COLO829 (cell line): Measurements from ENCODE around the gene SH3BP5L.

ENCODE experiments used
- DNase-seq: peaks from one replicate; pipeline ENCODE4 v3.0.0; 2012; ENCODE audit warnings: low spot score

The SH3BP5L gene

DNA sequence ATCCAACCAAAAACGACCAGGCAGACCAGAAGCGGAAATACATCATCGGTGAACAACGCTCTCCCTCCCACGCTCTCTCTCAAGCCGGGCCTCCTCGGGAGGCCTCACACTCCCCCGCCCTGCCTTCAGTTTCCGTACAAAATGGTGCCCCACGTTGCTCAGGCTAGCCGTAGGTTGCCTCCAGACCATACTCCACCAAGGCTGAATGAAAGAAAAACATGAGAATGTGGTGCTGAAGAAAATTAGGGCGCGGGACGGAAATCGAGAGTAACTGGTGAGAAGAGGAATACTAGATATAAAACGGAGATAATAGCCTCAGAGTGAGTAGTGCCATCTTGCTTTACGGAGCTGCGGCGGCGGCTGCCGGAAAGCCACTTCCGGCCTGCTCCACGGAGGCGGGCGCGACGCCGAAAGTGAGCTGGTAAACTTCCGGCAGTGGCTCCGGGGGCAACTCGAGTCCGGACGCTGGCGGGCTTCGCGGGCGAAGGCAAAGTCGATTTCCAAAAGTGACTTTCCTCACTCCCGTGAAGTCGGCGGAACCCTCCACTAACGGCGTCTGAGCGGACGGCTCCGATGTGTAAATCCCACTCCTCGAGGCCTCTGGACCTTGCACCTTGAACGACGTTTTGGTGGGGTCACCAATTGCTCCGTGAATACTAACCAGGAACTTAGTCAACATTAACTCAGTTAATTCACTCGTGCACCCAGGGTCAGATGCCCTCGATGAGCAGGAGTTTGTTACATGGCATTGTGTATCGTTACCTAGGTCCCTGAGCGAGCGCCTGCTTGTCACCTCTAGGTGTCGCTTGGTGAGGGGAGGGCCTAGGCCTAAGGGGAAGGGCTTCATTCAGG is at the start of gene SH3BP5L:
Gene SH3BP5L (minus strand): TSS at position 7 of the 852 bp plus-strand sequence. CDS start 980 bp downstream, outside the sequence.
- DNase-seq, result peak; percentile 100

DNA sequence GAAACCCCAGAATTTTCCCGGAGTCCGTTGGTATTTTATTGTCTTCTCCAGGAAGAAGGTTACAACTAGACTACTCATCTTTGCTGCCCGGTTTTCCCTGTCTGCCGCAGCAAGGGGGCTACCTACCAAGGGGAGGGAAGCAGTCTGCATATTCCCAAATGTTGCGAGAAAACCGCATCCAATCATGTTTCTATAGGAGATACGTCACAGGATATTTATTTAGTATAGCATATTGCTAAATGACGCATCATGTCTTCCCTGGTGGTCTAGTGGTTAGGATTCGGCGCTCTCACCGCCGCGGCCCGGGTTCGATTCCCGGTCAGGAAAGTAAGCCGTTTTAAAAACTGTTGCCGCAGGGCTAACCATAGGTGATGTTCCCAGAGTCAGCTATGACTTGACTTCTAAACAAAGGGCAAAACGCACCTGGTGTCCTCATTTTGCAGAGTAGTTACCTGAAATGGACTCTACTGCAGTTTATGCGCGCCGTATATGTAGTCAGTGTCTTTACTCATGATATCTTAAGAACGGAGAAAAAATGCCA is 48.3 kb upstream of the SH3BP5L start:
- peak; percentile 92 for DNase-seq

DNA sequence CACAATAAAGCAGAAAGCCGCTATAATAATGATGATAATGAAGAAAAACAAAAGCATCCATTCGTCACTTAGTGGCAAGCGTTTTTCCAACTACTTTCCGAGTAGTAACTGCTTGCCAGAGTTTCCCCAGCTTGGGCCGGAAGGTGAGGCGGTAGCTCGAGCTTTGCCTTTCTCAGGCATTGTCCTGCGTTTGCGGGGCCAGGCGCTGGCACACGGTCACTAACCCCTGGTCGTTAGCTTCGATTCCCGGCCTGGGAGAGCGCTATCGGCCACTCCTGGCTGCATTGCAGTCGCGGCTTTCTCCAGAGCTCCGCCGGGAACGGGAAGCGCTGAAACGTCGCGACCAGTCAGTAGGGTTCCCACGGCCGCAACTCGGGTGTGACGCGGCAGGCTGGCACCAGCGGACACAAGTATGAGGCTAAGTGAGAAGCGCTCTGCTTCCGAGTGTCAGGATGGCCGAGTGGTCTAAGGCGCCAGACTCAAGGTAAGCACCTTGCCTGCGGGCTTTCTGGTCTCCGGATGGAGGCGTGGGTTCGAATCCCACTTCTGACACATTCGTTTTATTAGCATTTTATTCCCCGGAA is 47.8 kb upstream of the SH3BP5L start:
- peak; percentile 96 for DNase-seq

DNA sequence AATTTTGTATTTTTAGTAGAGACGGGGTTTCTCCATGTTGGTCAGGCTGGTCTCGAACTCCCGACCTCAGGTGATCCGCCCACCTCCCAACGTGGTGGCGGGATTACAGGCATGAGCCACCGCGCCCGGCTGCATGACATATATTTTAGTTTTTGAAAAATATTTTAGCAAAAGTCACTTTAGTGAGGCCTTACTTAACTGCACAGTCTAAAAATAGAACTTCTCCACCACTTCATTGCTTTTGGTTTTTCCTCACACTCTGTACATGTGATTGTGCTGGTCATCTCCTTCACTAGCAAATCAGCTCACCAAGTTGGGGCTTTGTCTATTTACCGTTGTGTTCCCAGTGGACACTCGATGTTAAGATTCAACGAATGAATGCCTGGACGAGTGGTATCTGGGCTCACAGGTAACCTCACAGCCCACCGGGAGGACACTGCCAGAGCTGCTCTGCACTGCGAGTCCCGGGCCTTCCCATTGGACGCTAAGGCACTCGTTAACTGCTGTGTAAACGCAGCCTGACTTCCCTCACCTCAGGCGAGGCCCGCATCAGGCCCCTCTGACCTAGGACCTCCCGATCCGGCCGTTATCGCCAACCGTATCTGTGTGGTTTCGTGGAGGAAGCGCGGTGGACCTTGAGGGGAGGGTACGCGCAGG is 47.2 kb upstream of the SH3BP5L start:
- DNase-seq, result peak; percentile 58

DNA sequence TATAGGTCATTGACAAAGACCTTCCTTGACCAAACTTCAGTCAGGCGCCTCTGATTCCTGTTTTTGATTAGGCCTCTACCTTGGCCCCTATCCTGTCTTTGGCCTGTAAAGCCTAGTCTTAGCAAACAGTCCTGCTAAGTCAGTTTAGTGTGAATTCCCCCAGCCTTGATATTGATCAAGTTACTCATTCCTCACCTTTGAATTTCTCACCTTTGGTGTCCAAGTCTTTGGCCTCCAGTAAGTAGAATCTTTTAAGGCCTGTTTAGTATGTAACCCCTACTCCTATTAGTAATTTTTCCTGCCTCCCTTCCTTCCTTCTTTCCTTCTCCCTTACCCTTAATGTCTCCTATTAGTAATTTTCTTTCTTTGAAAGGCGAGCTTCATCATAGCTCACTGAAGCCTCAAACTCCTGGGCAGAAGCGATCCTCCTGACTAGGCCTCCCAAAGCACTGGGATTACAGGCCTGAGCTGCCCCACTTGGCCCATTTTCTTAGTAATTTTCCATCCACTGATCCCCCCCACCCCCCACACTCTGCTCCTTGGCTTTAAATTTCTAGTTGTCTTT is 46.2 kb upstream of the SH3BP5L start:
- no peak for DNase-seq

DNA sequence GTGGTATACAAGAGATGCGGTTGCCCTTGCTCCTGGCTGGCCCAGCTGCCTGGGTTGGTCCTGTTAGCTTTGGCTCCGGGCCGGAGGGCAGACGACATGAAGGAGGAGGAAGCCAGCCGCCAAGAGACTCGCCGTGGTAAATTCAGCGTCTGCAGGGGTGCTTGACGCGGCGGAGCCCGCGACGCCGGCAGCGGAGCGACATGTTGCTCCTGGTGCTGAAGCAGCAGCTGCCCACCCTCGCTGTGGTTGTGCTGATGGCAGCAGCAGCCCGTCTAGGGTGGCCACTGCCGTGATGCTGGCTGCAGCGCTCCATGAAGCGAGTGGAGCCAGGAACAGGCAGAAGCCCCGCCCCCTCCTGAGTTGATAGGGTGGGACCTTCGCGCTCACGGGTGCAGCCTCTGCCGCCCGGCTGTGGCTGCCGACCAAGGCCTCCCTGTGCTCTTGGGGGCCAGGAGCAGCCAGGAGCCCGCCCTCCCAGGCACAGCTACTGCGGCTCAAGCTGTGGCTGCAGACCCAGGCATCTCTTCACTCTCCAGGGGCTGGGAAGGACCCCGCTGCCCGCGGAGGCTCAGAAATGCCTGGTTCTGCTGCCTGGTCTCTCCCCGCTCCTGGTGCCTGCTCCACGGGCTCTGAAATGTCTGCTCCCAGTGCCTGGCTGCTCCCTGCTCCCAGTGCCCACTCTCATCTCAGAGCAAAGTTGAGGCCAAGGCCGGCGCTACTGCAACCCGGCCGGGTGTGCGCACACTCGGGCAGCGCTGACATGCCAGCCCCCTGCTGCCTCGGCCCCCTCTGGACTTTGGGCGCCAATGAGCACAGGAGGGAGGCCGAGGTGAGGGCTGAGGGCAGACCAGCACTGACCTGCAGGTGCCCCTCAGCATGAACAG is 37.5 kb upstream of the SH3BP5L start:
- no peak for DNase-seq

DNA sequence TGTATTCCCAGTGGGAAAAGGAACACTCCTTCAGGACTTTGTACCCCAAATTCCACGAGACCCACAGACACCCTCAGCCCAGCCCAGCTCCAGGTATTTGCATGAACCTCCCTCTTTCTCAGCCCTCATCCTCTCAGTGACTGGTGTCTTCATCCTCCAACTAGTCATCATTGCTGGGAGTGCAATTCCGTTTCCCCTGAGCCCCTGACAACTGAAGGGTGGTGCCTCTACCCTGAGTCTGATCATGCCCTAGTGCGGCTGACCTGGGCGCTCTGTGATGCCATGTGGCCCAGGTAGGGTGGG is 36.9 kb upstream of the SH3BP5L start:
- DNase-seq, result no peak

DNA sequence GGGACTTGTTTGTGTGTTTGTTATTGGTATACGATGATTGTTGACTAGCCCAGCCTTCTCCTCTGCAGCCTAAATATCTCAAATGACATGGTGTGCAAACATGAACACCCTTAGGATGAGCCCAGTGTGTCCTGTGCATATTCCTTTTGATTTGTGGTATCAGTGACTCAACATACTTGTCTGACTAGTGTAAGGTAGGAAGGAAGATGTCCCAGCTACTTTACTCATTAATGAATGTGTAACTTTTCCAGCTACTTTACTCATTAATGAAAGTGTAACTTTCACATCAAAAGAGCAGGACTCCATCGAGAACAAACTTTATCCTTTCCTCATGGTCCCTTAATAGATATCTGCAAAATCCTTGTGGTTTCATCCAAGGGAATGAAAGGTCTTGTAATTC is 35.9 kb upstream of the SH3BP5L start:
- DNase-seq, result no peak

DNA sequence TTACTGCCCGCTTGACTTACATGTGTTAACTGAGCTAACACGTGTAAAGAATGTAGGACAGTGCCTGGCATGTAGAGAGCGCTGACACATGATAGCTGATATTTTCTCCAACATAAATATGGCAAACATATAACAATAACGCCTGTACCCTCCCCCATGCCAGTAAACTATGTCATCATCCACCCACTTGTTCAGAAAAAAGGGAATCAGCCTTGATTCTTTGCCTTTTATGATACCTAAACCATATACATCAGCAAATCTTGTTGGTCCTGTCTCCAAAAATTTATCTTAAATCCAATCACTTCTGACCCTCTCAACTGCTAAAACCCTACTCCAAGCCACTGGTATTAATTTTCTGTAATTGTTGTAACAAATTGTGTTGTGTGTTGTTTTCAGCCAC is 34.3 kb upstream of the SH3BP5L start:
- DNase-seq, result no peak

DNA sequence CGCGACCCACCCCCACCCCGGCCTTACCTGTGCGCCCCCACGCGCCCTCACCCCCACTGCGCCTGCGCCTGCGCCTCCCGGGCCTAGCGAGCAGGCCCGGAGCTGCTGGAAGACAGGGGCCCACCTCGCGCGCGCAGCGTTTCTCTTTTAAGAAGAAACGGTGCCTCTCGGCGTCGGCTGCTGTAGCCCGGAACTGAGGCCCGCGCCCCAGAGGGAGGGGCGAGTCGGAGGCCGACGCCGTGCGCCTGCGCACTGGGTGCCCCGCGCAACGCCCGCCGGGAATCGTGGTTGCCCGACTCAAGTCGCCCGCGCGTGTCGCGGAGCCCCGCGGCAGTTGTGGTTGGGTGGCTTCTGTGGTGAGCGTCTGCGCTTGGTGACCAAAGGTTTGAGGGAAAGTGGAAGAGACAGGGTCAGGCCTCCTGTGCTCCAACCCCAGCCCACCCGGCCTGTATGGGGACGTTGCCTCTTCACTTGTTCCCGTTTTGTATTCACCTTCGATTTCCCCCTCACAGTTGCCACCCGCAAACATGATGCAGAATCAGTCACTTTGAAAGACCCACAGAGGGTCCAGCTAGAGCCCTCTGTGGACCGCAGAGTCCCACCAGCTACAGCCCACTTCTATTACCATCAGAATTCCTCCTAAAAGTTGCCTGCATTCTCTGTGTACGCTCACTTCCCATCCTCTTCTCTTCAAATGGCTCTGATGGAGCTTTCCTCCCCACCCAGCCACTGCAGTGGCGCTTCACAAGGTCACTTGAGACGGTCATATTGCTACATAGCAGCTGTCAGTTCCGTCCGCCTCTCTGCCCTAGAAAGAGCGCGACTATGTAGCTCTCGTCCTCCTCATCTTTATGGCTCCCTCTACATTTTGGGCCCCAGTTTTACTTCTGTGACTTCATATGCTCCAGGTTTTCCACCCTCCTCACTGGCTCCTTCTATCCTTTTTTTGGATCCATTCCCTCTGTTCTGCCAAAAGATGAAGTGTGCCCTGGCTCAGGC is 33.5 kb upstream of the SH3BP5L start, which contains the start of gene ZNF692:
Gene ZNF692 (minus strand): TSS at position 195 of the 999 bp plus-strand sequence. CDS start 776 bp downstream, outside the sequence.
- peak; percentile 99 for DNase-seq

DNA sequence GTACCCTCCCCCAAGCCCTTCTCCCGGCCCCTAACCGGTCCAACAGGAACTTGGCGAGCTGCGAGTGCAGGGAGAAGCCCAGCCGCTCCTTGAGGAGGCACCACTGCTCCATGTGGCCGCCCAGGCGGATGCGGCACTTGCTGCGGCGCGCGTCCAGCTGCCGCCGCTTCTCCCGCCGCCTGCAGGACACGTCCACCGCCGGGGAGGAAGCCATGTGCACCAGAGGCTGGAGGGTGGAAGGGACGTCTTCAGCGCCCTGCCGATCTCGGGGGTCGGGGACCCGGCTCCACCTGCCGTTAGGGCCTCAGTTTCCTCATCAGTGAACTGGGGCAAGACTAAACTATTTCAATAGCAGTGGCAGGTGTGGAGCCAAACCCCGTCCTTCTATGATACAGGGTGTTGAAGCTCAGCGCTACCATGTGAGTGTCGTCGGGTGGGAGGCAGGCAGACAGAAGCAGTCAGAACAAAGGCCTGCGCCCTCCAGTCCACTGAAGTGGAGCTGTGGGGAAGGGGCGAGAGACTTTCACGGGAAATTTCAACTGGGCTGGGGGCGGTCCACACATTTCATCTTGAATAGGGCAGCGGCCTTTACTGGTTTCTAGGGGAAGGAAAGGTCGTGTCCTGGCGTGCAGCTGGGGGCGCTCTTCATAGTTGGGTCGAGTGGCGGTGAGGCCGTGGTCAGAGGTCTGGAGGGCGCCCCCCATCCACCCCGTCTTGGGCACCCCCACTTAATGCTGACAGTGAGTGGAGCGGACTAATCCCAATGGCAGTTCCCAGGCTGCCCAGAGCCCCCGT is 32.6 kb upstream of the SH3BP5L start:
- peak; percentile 53 for DNase-seq

DNA sequence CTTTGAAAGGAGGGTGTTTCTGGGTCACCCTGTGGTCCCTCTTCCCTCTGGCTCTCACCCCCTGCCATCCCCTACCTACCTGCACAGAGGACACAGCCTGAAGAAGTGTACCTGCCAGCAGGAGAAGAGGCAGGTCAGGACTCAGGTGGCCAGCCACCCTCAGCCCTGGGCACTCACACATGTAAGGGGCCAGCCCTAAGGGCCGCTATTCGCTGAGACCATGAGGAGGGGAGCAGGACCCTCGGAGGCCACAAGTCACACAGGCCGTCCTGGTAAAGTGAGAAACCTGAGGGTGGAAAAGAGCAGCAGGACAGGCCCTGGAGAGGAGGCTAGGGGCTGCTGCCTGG is 32.0 kb upstream of the SH3BP5L start:
- no peak for DNase-seq

DNA sequence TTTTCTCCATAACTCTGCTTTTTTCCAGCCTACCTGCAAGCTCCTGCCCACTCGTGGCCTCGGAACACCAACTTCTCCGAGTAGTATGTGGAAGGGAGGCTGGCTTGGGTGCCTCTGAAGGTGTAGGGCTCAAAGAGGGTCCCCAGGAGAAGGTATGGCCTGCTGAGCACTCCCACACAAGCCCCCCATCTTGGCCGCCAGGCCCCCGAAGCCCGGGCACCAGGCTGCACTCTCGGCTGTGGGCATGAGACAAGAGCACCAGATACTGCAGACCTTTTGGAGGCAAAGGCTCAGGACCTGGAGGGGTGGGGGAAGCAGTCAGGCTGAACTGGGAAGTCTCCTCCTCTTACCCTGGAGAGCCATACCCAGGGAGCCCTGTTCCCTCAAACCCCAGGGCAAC is 31.5 kb upstream of the SH3BP5L start:
- DNase-seq, result no peak

DNA sequence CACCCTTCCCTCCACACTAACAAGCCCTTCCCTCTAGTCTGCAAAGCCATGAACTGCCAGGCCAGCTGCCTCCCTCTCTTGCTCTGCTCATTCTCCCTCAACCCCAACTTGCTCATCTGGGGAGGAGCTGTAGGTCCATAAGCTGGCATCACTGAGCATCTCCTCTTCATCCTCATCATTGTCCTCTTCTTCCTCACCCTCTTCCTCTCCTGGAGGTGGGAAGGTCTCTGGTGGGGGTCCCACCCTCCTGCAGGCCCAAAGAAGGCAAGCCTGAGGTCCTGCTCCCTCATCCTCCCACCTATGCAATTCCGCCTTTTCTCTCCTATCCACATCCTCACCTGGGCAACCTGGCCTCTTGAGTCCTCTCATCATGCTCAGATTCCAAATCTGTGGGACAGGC is 30.5 kb upstream of the SH3BP5L start:
- DNase-seq, result no peak

DNA sequence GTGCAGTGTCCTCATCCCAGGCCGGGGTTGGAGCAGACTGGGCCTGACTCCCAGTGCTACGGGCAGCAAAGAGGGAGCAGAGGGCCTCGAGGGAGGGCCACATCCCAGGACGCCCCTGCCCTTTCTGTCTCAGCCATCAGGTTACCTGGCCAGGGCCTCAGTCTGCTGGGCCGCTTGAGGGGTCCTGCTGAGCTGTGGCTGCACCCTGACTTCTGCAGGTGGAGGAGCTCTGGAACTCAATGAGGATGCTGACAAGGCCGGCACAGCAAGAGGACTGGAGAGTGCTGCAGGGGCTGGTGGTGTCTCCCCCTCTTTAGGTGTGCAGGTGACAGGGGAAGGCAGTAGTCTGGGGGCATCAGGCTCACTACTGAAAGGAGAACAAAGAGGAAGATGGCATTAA is 29.9 kb upstream of the SH3BP5L start:
- DNase-seq, result no peak

DNA sequence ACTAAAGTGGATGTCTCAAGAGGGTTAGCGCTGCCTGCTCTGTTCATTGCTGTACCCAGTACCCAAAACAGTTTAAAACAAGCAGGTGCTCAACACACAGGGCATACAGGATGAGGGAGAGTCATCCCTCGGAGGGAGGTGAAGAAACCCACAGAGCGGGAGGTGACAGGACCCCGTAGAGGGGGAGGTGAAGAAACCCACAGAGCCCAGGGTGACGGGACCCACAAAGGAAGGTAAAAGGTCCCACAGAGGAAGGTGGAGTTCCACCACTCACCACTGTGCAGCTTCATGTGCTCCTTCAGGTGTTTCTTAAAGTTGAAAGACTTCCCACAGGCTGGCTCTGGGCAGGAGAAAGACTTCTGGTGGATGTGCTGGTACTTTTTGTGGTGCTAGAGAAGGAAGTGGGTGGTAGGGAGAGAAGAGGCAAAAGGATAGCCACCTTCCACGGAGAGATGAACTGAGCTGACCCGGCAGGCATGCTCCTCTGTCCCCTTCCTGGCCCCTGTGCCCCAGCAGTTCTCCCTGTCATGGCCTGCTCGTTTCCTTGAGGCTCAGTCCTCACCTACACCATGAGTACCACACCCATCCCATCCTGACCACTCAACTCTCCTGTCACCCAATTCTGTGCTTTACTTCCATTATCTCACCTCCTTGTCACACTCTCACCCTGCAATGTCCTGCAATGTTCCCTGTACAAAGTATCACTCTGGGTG is 28.1 kb upstream of the SH3BP5L start:
- DNase-seq, result no peak

DNA sequence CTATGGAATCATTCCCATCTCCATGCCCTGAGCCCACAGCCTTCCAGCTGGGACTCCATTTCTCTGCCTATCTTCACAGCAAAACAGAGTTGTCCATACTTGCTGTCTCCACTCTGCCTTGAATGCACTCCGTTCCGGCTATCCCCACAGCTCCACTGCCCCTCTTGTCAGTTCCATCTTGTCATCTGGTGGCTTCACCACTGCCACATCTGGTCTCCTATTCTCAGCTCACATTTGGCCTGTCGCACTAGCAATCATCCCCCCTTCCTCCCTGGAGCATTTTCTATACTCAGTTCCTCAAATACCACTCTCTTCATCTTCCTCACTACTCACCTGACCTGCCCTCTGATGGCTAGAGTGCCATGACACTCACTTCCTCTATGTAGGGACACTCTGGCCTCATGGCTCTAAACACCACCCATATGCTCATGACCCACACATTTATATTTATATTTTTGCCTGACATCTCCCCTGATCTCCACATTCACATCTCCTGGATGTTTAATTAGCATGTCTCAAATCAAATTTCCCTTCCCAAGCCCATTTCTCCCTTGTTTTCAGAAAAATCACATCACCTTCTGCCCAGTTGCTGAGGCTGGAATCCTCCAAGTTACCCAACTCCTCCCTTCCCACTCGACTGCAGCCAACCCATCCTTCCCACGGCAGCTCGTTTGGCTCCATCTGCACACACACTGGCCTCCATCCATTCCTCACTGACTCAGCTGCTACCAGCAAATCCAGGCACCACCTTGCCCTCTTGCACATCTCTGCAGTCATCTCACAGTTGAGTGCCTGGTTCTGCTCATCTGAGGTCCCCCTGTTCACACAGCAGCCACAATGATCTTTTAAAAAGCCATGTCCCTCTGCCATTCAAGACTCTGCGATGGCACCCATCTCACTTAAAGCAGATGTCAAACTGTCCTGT is 27.0 kb upstream of the SH3BP5L start:
- DNase-seq, result no peak

DNA sequence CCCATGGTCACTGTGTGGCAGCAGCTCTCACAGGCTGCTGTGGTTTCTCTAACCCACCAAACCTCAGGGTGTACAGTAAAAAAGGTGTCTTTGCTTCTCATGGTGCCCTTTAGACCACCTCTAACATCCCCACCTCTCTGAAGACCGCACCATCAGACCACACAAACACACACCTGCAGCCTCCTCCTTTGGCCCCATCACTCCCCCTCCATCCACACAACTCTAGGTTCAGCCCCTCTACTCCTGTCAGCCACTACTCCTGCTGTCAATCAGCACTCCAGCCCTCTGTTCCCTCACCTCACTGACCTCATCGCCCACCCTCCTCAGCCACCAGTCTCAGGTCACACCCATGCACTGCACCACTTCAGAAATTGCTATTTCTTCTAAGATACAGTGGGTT is 25.7 kb upstream of the SH3BP5L start:
- no peak for DNase-seq
